HL-60/S4 treated with retinoic acid at 250 ng/mL for 4 days and 3 days (cell line): Measurements from ENCODE around the gene POLA2.

Experiments used
- in situ Hi-C: fragments of 300-500 bp; cut with MboI; formaldehyde crosslinking; loops from 2 replicates; pipeline ENCODE4 v1.7.0; 2022; ENCODE audit warnings: low sequenced_read_pairs

The POLA2 gene

GRCh38 chr11:65279741-65280440 lies 18.1 kb downstream of the POLA2 start:
- in situ Hi-C loops: no loop called here

GRCh38 chr11:65280646-65281045 lies 18.9 kb downstream of the POLA2 start:
- in situ Hi-C loops: no loop called here

GRCh38 chr11:65286686-65287085 lies 24.9 kb downstream of the POLA2 start:
- in situ Hi-C loops: no loop called here

- in situ Hi-C loops: no loop called here
These were observed 25.8 kb downstream of the POLA2 start for GRCh38 chr11:65287601-65288000.

GRCh38 chr11:65288706-65289536 lies 27.2 kb downstream of the POLA2 start:
- in situ Hi-C loops: no loop called here

GRCh38 chr11:65290448-65291165 lies 28.8 kb downstream of the POLA2 start:
- in situ Hi-C loops: no loop called here

- in situ Hi-C loops: no loop called here
These were observed 29.9 kb downstream of the POLA2 start for GRCh38 chr11:65291613-65292012.

- in situ Hi-C loops: no loop called here
These were observed 31.1 kb downstream of the POLA2 start for GRCh38 chr11:65292890-65293289.

GRCh38 chr11:65293909-65294381 lies 32.2 kb downstream of the POLA2 start:
- in situ Hi-C loops: no loop called here

- in situ Hi-C loops: no loop called here
These were observed 33.2 kb downstream of the POLA2 start for GRCh38 chr11:65295001-65295400.

- in situ Hi-C loops: no loop called here
These were observed 34.0 kb downstream of the POLA2 start for GRCh38 chr11:65295571-65296341.

GRCh38 chr11:65297026-65297672 lies 35.4 kb downstream of the POLA2 start:
- in situ Hi-C loops: no loop called here

GRCh38 chr11:65298131-65298535 lies 36.4 kb downstream of the POLA2 start:
- in situ Hi-C loops: no loop called here

GRCh38 chr11:65298655-65299179 lies 37.0 kb downstream of the POLA2 start:
- in situ Hi-C loops: no loop called here

- in situ Hi-C loops: no loop called here
These were observed 39.0 kb downstream of the POLA2 start for GRCh38 chr11:65300621-65301275.

- in situ Hi-C loops: no loop called here
These were observed 39.9 kb downstream of the POLA2 start for GRCh38 chr11:65301491-65302329.

- in situ Hi-C loops: no loop called here
These were observed 41.8 kb downstream of the POLA2 start for GRCh38 chr11:65303555-65303954.

GRCh38 chr11:65304110-65304509 lies 42.3 kb downstream of the POLA2 start:
- in situ Hi-C loops: no loop called here

- in situ Hi-C loops: no loop called here
These were observed 42.9 kb downstream of the POLA2 start for GRCh38 chr11:65304613-65305012.
